WTC11 (cell line): ENCODE data around the gene ADGRL1. TPM values are rescaled to one million over a fixed set of nuclear protein-coding genes. Genes with fewer than 3 reads are reported as not detected.

Experiments used
- ATAC-seq: fragments of 200-7000 bp; cut with Tn5 transposase; 2 replicates; pipeline ENCODE4 v1.10.0; 2021; ENCODE audit warnings: mild to moderate bottlenecking, moderate library complexity
- CTCF ChIA-PET: fragments of 300-600 bp; sonication (Branson Sonifier 250); formaldehyde crosslinking; loops from one replicate; lab custom pipeline; 2021; ENCODE audit warnings: antibody characterized with exemption; lab: Charles Lee
- POLR2A ChIA-PET: fragments of 350-600 bp; sonication (Branson Sonifier 250); formaldehyde crosslinking; loops from one replicate; lab custom pipeline; 2021; ENCODE audit warnings: antibody characterized with exemption; lab: Charles Lee
- DNase-seq: peaks from one replicate; pipeline ENCODE4 v3.0.0; 2021; ENCODE audit warnings: low spot score
- H3K27ac Mint-ChIP-seq: 2 replicates; pipeline ENCODE4 v1.8.0; 2021; ENCODE audit warnings: mixed read lengths
- H3K27me3 Mint-ChIP-seq: 2 replicates; pipeline ENCODE4 v1.8.0; 2021; ENCODE audit warnings: low read depth, mild to moderate bottlenecking, moderate library complexity, mixed read lengths
- H3K36me3 Mint-ChIP-seq: 2 replicates; pipeline ENCODE4 v1.8.0; 2021; ENCODE audit warnings: mixed read lengths
- H3K4me1 Mint-ChIP-seq: 2 replicates; pipeline ENCODE4 v1.8.0; 2022; ENCODE audit warnings: mixed read lengths
- H3K4me3 Mint-ChIP-seq: 2 replicates; pipeline ENCODE4 v1.8.0; 2021; ENCODE audit warnings: mild to moderate bottlenecking, moderate library complexity, mixed read lengths
- H3K9me3 Mint-ChIP-seq: 2 replicates; pipeline ENCODE4 v1.8.0; 2021; ENCODE audit warnings: mixed read lengths
- ATF1 ChIP-seq: sonication (generic); formaldehyde crosslinking; IDR thresholded peaks from 2 replicates; pipeline ENCODE4 v1.8.1; 2023; ENCODE audit warnings: mild to moderate bottlenecking, moderate library complexity, missing genetic modification reagents
- CTCF ChIP-seq: fragments of 200-600 bp; IDR thresholded peaks from 2 replicates; pipeline ENCODE4 v1.8.0; 2022; ENCODE audit warnings: antibody characterized with exemption
- EMX1 ChIP-seq: fragments of 250-450 bp; sonication (Bioruptor Pico); IDR thresholded peaks from 2 replicates; pipeline ENCODE4 v1.8.0; 2021; ENCODE audit warnings: mild to moderate bottlenecking
- ETV6 ChIP-seq: sonication (generic); formaldehyde crosslinking; IDR thresholded peaks from 2 replicates; pipeline ENCODE4 v1.8.1; 2022; ENCODE audit warnings: mild to moderate bottlenecking, missing genetic modification reagents
- FOXP1 ChIP-seq: sonication (generic); formaldehyde crosslinking; IDR thresholded peaks from 2 replicates; pipeline ENCODE4 v1.8.0; 2022; ENCODE audit warnings: missing genetic modification reagents, mild to moderate bottlenecking, moderate library complexity, borderline replicate concordance
- IRF1 ChIP-seq: sonication (generic); formaldehyde crosslinking; IDR thresholded peaks from 2 replicates; pipeline ENCODE4 v1.8.0; 2023; ENCODE audit warnings: missing genetic modification reagents
- JUN ChIP-seq: sonication (generic); formaldehyde crosslinking; IDR thresholded peaks from 2 replicates; pipeline ENCODE4 v1.8.0; 2023; ENCODE audit warnings: mild to moderate bottlenecking, missing genetic modification reagents
- KAT7 ChIP-seq: sonication (generic); formaldehyde crosslinking; IDR thresholded peaks from 2 replicates; pipeline ENCODE4 v1.8.1; 2023; ENCODE audit warnings: missing genetic modification reagents, mild to moderate bottlenecking, borderline replicate concordance
- NR2C2 ChIP-seq: sonication (generic); formaldehyde crosslinking; IDR thresholded peaks from 2 replicates; pipeline ENCODE4 v1.8.0; 2022; ENCODE audit warnings: mild to moderate bottlenecking, missing genetic modification reagents
- OVOL2 ChIP-seq: fragments of 250-450 bp; sonication (Bioruptor Pico); IDR thresholded peaks from 2 replicates; pipeline ENCODE4 v1.9.0; 2021; ENCODE audit warnings: mild to moderate bottlenecking, borderline replicate concordance
- PREB ChIP-seq: sonication (generic); formaldehyde crosslinking; IDR thresholded peaks from 2 replicates; pipeline ENCODE4 v1.8.1; 2022; ENCODE audit warnings: mild to moderate bottlenecking, missing genetic modification reagents, moderate library complexity, borderline replicate concordance
- SMAD3 ChIP-seq: sonication (generic); formaldehyde crosslinking; IDR thresholded peaks from 2 replicates; pipeline ENCODE4 v1.8.0; 2022; ENCODE audit warnings: missing genetic modification reagents, mild to moderate bottlenecking, borderline replicate concordance
- SMAD4 ChIP-seq: sonication (generic); formaldehyde crosslinking; IDR thresholded peaks from 2 replicates; pipeline ENCODE4 v1.8.0; 2022; ENCODE audit warnings: mild to moderate bottlenecking, missing genetic modification reagents
- TEAD1 ChIP-seq: sonication (generic); formaldehyde crosslinking; IDR thresholded peaks from 2 replicates; pipeline ENCODE4 v1.8.0; 2022; ENCODE audit warnings: mild to moderate bottlenecking, missing genetic modification reagents
- ZNF281 ChIP-seq: sonication (generic); formaldehyde crosslinking; IDR thresholded peaks from 2 replicates; pipeline ENCODE4 v1.8.0; 2023; ENCODE audit warnings: mild to moderate bottlenecking, missing genetic modification reagents
- ZNF423 ChIP-seq: fragments of 250-450 bp; sonication (Bioruptor Pico); IDR thresholded peaks from 2 replicates; pipeline ENCODE4 v2.1.2; 2022; ENCODE audit warnings: mild to moderate bottlenecking, moderate library complexity
- total RNA-seq: library from RNA; stranded (reverse); gene quantifications from 3 replicates; pipeline ENCODE4 v1.2.3, GENCODE V29; 2021
- TF ChIP-seq, protein P1 (sequence below): sonication (generic); formaldehyde crosslinking; IDR thresholded peaks from 2 replicates; pipeline ENCODE4 v1.8.0; 2022; ENCODE audit warnings: mild to moderate bottlenecking, missing genetic modification reagents
- TF ChIP-seq, protein P2 (sequence below): sonication (generic); formaldehyde crosslinking; IDR thresholded peaks from 2 replicates; pipeline ENCODE4 v1.8.0; 2022; ENCODE audit warnings: missing genetic modification reagents
- TF ChIP-seq, protein P3 (sequence below): sonication (generic); formaldehyde crosslinking; IDR thresholded peaks from 2 replicates; pipeline ENCODE4 v1.8.1; 2023; ENCODE audit warnings: mild to moderate bottlenecking, missing genetic modification reagents, moderate library complexity

The ADGRL1 gene
- total RNA-seq, 1 experiment from 2014 or later: 128 TPM

DNA sequence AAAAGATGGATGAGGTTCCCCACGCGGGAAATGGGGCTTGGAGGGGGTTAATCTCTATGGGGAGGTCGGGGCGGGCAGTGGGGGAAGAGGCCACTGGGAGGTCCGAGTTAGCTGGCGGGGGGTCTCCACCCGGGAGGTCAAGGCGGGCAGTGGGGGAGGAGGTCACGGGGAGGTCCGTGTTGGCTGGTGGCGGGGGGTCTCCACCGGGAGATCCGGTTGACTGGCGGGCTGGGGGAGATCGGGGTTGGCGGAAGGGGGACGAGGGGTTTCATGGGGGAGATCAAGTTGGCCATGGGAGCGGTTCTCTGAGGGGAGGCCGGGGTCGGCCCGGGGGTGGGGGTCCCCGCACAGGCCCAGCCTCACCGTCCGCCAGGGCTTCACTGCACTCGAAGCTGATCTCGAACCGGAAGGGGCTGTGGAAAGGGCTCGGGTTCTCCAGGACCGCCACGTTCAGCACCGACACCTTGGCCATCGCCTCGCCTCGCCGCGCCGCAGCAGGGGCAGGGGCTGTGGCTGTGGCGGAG, 69.9 kb downstream of the ADGRL1 start:
- ChIA-PET CTCF (interaction anchor here (0.7 to 4.7 kb wide), 75 partner anchors 8 to 554 kb away, joined by 3 to 91 read pairs (median 5); partner anchors contain the start of genes C19orf67, DDX39A, GIPC1 and MISP3), POLR2A (interaction anchor here (0.7 to 1.8 kb wide), 12 partner anchors 15 to 336 kb away, joined by 3 to 12 read pairs (median 3); partner anchors contain the start of genes DCAF15 and PRKACA)
- Mint-ChIP-seq H3K4me3 (peak overlapping the region; percentile 86), H3K27ac (peak overlapping the region; percentile 53; the same call in 1 of the 2 replicates), H3K4me1 (peaks cover 19% of the 10 kb centered on the region), H3K27me3 (no peaks in the 10 kb centered on the region; the same call in 1 of the 2 replicates), H3K9me3 (no peaks in the 10 kb centered on the region), H3K36me3 (peaks cover 11% of the 10 kb centered on the region)
- ATAC-seq (no peak), DNase-seq (no peak)
- no peak for TF ChIP-seq EMX1 (CRISPR knock-in tag)
- TF ChIP-seq, protein P1, sequence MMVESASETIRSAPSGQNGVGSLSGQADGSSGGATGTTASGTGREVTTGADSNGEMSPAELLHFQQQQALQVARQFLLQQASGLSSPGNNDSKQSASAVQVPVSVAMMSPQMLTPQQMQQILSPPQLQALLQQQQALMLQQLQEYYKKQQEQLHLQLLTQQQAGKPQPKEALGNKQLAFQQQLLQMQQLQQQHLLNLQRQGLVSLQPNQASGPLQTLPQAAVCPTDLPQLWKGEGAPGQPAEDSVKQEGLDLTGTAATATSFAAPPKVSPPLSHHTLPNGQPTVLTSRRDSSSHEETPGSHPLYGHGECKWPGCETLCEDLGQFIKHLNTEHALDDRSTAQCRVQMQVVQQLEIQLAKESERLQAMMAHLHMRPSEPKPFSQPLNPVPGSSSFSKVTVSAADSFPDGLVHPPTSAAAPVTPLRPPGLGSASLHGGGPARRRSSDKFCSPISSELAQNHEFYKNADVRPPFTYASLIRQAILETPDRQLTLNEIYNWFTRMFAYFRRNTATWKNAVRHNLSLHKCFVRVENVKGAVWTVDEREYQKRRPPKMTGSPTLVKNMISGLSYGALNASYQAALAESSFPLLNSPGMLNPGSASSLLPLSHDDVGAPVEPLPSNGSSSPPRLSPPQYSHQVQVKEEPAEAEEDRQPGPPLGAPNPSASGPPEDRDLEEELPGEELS: peak; percentile 94
- no peak for TF ChIP-seq CTCF
- peak; percentile 88; the same call in 1 of the 2 replicates for TF ChIP-seq ETV6
- TF ChIP-seq KAT7 (CRISPR knock-in tag): 0 out of 2 replicates have a peak, but pooled peaks have one; percentile 32
- TF ChIP-seq, protein P2, sequence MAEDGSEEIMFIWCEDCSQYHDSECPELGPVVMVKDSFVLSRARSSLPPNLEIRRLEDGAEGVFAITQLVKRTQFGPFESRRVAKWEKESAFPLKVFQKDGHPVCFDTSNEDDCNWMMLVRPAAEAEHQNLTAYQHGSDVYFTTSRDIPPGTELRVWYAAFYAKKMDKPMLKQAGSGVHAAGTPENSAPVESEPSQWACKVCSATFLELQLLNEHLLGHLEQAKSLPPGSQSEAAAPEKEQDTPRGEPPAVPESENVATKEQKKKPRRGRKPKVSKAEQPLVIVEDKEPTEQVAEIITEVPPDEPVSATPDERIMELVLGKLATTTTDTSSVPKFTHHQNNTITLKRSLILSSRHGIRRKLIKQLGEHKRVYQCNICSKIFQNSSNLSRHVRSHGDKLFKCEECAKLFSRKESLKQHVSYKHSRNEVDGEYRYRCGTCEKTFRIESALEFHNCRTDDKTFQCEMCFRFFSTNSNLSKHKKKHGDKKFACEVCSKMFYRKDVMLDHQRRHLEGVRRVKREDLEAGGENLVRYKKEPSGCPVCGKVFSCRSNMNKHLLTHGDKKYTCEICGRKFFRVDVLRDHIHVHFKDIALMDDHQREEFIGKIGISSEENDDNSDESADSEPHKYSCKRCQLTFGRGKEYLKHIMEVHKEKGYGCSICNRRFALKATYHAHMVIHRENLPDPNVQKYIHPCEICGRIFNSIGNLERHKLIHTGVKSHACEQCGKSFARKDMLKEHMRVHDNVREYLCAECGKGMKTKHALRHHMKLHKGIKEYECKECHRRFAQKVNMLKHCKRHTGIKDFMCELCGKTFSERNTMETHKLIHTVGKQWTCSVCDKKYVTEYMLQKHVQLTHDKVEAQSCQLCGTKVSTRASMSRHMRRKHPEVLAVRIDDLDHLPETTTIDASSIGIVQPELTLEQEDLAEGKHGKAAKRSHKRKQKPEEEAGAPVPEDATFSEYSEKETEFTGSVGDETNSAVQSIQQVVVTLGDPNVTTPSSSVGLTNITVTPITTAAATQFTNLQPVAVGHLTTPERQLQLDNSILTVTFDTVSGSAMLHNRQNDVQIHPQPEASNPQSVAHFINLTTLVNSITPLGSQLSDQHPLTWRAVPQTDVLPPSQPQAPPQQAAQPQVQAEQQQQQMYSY: peak; percentile 37; the same call in 1 of the 2 replicates
- peak; percentile 67; the same call in 1 of the 2 replicates for TF ChIP-seq JUN (CRISPR knock-in tag)
- TF ChIP-seq FOXP1: no peak
- TF ChIP-seq NR2C2 (CRISPR knock-in tag): no peak
- peak; percentile 26; the same call in 1 of the 2 replicates for TF ChIP-seq ZNF423
- TF ChIP-seq IRF1: peak; percentile 78

DNA sequence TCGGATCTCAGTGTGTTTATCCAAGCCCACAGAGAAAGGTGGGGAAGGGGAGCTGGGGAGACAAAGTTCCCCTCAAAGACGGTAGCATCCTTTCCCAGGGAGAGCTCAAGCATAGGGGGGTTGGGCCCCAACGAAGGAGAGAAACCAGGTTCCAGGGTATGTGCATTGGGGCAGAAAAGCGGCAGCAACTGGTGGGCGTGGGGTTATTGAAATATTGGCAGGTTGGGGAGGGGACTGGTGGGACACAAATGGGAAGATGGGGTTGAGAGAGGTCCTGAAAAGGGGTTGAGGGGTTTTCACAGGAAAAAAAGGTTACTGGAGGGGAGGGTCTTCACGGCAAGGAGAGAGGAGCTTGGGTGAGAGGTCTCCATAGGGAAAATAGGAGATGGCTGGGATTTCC, 70.6 kb downstream of the ADGRL1 start:
- ChIA-PET POLR2A (interaction anchor here (0.7 to 1.8 kb wide), 3 partner anchors 18 to 315 kb away, joined by 3 to 7 read pairs (median 5); partner anchors contain the start of gene PRKACA), CTCF (interaction anchor here (1.2 to 4.7 kb wide), 11 partner anchors 11 to 337 kb away, joined by 3 to 91 read pairs (median 12); partner anchors contain the start of gene PKN1)
- Mint-ChIP-seq H3K4me1 (peaks cover 19% of the 10 kb centered on the region), H3K27me3 (no peaks in the 10 kb centered on the region; the same call in 1 of the 2 replicates), H3K36me3 (peaks cover 11% of the 10 kb centered on the region), H3K27ac (peak overlapping the region; percentile 53), H3K4me3 (peak overlapping the region; percentile 86), H3K9me3 (no peaks in the 10 kb centered on the region)
- no peak for ATAC-seq
- DNase-seq: no peak
- TF ChIP-seq, protein P3, sequence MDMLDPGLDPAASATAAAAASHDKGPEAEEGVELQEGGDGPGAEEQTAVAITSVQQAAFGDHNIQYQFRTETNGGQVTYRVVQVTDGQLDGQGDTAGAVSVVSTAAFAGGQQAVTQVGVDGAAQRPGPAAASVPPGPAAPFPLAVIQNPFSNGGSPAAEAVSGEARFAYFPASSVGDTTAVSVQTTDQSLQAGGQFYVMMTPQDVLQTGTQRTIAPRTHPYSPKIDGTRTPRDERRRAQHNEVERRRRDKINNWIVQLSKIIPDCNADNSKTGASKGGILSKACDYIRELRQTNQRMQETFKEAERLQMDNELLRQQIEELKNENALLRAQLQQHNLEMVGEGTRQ (CRISPR knock-in tag): no peak
- TF ChIP-seq OVOL2 (CRISPR knock-in tag) (no peak), TEAD1 (CRISPR knock-in tag) (no peak), SMAD3 (no peak), ZNF281 (no peak), EMX1 (CRISPR knock-in tag) (no peak), ATF1 (CRISPR knock-in tag) (no peak), SMAD4 (CRISPR knock-in tag) (no peak), PREB (CRISPR knock-in tag) (no peak)
